Activated naive CD4-positive, alpha-beta T cell treated with anti-CD3 and anti-CD28 coated beads, Interleukin-2, amount 50 U/mL, for 16 hours (primary cell): ENCODE measurements around the gene NQO1.
"Not testable (repeated sequence)": the region's sequence is repeated elsewhere in the genome, so short reads cannot be mapped to it uniquely, and the experiment has no call there.

Source experiments
- DNase-seq: peaks from one replicate; pipeline ENCODE4 v3.0.0-alpha.2; 2020

The NQO1 gene

DNA sequence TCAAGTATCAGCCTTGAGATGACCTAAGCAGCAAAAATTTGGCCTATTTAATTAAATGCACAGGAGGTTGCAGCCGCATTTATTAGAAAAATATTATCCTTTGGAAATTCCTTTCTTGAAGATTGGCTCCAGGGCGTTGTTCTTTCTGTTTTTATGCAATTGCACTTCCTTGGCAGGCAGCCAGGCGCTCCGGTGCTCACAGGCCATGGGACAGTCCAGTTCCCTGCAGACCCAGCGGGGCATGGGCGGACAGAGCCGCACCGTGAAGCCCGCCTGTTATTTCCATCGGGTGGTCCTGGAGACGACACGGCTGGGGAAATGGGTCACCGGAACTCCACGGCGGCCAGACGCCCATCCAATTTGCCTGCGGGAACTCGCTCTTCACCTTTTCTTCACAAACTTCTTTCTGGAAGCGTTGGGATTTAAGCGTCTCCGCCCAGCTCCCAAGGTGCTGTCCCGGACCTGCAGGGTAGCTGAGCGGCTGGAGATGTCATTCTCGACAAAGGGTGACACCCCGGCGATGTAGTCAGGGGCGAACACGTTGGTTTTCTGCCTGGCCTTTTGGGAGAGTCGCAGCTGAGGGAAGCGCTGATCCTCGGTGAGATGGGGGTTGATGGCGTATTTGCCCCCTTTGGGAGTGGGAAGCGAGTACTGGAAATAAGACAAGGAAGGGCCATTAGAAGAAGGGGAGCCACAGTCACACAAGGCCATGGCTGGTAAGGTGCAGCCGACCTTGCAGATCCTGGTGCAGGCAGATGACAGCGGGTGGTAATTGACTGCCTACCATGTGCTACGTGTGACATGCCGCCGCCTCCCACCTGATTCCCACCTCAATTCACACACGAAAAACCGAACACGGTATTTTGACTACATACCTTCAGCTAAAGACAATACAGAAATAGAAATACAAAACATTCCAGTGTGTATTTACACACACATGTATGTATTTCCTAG lies 15.9 kb upstream of the NQO1 start:
- DNase-seq = no peak

DNA sequence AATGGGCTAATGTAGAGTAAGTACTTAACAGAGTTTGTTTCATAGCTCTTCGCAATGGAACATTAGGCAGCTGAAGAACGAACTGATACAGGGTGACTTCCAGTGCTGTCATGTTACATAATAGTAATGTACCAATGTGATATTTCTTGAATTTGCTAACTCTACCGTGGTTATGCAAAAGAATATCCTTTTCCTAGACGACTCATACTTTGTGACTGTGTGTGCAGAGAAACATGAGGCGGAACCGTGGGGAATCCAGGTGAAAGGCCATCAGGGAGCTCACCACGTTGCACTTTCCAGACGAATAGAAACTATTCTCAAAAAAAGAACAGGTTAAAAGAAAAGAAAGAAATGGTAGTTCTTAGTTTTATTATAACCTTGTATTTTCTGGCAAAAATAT lies 15.2 kb upstream of the NQO1 start:
- DNase-seq = no peak

DNA sequence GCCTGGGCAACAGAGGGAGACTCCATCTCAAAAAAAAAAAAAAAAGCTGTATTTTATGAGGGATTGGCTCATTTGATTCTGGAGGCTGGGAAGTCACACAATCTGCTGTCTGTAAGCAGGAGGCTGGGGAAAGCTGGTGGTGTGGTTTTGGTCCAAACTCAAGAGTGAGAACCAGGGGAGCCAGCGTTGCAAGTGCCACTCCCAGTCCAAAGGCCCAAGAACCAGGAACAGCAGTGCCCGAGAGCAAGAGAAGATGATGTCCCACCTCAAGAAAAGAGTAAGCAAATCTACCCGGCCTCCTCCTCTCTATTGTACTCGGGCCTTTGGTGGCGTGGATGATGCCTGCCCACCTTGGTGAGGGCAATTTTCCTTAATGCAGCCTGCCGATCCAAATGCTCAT lies 5.7 kb upstream of the NQO1 start:
- DNase-seq = no peak

DNA sequence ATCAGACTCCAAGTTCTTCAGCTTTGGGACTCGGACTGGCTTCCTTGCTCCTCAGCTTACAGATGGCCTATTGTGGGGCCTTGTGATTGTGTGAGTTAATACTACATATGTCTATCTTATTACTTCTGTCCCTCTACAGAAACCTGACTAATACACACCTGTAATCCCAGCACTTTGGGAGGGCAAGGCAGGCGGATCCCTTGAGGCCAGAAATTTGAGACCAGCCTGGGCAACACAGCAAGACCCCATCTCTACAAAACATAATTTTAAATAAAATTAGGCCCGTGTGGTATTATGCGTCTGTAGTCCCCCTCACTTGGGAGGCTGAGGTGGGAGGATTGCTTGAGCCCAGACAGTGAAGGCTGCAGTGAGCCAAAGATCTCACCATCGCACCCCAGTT lies 4.9 kb upstream of the NQO1 start:
- DNase-seq = not testable (repeated sequence)

DNA sequence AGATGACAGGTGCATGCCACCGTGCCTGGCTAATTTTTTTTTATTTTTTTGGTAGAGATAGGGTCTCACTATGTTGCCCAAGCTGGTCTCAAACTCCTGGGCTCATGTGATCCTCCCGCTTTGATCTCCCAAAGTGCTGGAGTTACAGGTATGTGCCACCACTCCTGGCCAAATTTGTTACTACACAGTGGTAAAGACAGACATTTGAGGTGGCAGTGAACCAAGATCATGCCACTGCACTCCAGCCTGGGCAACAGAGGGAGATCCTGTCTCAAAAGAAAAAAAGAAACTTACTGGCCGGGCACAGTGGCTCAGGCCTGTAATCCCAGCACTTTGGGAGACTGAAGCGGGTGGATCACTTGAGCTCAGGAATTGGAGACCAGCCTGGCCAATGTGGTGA lies 2.7 kb upstream of the NQO1 start:
- DNase-seq = not testable (repeated sequence)

DNA sequence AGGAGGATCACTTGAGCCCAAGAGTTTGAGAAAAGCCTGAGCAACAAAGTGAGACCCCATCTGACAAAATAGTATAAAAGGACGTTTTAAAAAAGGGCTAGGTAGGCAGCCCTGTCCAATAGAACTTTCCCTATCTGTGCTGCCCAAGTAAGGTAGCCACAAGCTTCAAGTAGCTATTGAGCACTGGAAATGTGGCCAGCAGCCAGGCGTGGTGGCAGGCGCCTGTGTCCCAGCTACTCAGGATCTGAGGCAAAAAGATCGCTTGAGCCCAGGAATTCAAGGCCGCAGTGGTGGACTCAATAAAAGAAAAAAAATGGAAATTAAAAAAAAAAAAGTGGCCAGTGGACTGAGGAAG lies 1.5 kb upstream of the NQO1 start:
- no peak for DNase-seq

DNA sequence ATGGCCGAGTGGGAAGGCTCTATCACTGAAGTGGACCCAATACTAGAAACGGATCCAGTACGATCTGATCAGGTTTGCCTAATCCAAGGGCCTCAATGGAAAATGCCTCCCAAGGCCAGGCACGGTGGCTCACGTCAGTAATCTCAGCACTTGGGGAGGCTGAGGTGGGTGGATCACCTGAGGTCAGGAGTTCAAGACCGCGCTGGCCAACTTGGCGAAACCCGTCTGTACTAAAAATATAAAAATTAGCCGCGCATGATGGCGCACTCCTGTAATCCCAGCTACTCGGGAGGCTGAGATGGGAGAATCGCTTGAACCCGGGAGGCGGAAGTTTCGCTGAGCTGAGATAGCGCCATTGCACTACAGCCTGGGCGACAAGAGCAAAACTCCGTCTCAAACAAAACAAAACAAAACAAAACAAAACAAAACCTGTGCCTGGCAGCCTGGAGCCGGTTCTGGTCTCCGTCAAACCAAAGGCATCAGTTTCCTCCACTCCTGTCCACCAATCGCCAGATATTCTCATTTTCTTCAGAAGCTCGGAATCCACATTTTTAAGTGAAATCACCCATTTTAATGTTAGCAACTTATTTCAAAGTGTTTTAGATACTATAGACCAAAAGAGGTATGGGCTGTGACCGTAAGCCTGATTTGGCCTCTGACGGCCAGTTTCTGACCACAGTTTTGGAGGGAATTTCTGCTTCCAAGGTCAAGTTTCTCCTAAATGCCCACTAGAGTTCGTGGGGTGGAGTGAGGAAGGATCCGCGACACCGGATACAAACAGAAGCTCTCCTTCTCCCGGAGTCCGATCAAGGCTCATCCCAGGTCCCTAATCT lies 664 bp downstream of the NQO1 start:
- DNase-seq = no peak

DNA sequence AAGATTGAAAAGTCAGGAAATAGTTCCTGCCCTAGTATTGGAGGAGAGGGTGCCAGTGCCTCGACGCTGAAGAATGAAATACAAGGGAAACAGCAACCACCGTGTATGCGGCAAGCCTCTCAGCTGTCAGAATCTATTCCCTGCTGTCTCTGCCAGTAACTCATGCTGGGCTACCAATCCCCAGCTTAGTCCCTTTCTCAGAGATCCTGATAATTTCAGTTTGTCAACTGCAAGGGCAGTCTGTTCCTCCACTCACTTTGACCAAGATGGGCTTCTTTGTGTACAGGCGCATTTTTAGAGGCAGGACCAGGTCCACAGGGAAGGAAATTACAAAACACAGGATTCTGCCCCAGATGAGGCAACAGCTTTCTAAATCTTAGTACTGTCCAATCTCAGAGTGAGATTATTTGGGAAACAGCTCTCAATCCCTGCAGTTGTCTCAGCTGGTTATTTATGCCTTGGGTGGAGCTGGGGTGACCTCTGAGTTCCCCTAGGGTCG lies 1.3 kb downstream of the NQO1 start:
- no peak for DNase-seq

DNA sequence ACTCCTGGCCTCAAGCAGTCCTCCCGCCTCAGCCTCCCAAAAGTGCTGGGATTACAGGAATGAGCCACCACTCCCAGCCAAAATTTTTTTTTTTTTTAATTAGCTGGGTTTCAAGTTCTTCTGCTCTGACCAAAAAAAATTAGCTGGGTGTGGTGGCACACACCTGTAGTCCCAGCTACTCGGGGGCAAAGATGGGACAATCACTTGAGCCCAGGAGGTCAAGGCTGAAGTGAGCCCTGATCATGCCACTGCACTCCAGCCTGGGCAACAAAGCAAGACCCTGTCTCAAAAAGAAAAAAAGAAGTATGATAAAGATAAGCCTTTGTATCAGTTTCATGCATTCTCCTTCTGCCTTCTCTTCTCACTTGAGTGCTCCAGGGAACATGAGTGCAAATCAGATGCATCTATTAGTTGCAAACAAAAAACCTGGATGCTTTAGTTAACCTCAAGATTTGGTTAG lies 1.9 kb downstream of the NQO1 start:
- no peak for DNase-seq

DNA sequence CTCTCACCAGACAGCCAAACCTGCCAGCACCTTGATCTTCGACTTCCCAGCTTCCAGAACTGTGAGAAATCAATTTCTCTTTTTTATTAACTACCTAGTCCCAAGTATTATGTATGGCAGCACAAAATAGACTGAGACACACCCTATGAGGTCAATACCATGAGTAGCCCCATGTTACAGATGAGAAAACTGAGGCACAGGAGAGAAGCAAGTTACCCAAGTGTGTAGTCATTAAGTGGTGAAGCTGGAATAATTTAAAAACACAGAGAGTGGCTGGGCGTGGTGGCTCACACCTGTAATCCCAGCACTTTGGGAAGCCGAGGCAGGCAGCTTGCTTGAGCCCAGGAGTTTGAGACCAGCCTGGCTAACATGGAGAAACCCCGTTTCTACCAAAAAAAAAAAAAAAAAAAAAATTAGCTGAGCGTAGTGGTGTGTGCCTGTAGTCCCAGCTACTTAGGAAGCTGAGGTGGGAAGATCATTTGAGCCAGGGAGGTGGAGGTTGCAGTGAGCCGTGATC lies 4.9 kb downstream of the NQO1 start:
- no peak for DNase-seq

DNA sequence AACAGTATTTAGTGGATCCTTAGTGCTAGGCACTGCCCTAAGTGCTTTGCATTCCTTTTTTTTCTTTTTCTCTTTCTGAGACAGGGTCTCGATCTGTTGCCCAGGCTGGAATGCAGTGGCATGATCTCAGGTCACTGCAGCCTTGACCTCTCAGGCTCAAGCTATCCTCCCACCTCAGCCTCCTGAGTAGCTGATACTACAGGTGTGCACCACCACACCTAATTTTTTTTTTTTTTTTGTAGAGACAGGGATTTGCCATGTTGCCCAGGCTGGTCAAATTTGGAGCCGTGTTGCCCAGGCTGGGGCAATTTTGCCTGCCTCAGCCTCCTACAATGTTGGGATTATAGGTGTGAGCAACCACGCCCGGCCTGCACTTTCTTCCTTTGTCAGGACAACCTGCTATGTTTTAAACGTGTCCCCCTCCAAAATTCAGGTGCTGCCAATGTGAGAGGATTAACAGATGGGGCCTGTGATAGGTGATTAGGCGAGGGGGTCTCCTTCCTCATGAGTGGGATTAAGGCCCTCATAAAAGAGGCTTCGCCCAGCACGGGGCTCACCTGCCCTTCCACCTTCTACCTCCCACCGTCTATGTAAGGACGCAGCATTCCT lies 5.4 kb downstream of the NQO1 start:
- no peak for DNase-seq

DNA sequence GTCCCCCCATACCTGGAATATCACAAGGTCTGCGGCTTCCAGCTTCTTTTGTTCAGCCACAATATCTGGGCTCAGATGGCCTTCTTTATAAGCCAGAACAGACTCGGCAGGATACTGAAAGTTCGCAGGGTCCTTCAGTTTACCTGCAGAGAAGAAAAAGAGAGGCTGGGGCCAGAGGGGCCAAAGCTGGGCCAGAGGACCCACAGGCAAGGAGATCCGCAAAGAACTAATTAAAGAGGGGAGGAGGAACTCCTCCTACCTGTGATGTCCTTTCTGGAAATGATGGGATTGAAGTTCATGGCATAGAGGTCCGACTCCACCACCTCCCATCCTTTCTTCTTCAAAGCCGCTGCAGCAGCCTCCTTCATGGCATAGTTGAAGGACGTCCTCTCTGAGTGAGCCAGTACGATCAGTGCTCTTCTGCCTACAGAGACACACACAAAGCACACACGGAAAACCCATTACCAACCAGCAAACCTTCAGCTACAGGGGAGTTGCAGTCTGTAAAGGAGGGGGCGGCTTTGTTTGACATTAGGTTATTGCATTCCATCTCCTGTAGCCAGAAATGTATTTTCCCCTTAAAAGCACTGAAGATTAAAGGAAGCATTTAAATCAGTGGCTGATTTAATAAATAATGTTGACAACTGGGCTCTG lies 8.1 kb downstream of the NQO1 start:
- DNase-seq = no peak

DNA sequence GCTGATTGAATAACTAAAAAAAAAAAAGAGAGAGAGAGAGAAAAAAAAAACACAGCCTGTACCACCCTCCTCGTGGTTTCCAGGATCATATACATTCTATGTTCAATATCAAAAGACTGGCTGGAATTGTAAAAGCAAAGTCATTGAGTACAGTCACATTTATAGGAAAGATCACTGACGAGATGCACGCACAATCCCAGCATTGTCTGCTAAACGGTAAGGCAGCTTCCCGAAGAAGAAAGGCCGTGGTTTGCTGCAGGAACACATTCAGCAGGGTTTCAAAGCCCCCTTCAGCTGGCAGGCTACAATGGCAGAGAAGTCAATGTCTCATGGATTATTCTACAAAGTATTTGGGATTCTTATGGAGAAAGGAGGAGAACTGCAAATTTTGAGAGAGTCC lies 9.3 kb downstream of the NQO1 start:
- DNase-seq = no peak

DNA sequence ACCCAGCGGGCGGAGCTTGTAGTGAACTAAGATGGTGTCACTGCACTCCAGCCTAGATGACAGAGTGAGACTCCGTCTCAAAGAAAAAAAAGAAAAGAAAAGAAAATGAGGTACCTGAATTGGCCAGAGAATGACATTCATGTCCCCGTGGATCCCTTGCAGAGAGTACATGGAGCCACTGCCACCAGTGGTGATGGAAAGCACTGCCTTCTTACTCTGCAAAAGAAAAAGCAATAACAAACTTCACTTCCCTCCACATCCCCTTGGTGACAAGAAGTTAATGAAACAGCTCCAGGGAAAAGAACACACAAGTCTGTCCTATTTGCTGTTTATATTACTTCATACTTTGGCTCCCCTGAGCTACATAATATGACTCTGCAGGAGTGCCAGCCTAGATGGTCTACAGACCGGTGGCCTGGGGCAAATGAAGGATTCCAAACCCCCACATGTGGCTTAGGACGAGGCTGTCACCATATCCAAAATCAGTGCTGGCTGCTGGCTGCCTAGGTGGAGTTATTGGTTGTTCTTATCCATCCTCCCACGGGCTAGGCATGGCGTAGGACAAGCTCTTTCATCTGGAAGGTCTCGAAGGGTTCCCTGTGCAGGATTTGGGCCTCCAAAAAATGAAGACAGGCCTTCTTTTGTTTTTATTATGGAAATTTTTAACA lies 13.3 kb downstream of the NQO1 start:
- DNase-seq = no peak

DNA sequence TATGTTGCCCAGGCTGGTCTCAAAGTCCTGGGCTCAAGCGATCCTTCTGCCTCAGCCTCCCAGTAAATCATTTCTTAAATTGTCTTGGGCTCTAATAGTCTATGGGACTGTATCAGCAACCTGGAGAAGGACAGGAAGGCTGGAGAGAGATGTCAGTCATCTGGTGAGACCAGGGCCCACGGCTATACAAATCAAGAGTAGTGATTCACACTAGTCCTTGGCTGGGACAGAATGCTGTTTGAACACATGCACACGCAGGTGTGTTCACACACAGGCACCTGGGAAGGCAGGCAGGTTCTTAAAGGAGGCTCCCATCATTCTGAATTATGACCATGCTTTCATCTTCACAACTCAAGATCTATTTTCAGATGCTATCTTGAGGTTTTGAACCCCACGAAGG lies 14.1 kb downstream of the NQO1 start:
- no peak for DNase-seq

DNA sequence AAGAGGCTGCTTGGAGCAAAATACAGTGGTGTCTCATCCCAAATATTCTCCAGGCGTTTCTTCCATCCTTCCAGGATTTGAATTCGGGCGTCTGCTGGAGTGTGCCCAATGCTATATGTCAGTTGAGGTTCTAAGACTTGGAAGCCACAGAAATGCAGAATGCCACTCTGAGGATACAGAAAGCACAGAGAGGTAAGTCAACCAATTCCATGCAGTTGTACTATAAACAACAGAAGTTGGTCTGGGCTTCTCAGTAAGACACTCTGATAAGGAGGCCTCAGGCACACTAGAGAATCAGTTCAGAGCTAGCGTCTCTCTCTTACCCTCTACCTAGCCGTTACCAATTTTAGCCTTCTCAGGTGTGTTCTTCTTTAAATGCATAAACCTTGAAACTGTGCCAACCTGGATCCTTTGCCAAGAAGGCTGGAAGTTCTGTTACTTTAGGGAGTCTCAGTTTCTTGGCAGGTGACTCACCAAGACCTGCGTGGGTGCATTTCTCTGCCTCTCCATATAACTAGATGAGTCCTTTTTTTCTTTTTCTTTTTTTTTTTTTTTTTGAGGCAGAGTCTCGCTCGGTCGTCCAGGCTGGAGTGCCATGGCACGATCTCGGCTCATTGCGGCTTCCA lies 15.1 kb downstream of the NQO1 start:
- DNase-seq = peak; percentile 19

DNA sequence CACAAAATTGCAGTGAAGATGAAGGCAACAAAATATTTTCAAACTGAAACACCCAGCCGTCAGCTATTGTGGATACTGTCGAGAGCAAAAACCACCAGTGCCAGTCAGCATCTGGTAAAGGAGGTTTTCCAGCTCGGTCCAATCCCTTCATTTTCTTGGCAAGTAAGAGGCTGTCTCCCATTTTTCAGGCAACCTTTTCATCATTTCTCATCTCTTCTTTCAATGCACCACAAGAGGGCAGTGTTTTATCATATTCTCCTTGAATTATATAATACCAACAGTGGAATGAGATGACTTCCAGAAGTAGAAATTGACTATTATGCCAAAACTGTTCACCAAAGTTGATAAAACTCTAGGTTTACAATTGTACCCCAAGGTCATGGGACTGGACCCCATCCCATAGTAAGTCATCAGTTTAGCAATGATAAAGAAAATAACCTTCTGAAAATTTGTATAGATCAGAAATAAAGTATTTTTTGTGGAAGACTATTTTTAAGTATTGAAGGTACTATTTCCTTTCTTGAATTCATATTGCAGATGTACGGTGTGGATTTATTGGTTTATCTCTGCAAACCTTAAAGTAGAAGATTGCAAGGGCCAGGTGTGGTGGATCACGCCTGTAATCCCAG lies 16.8 kb downstream of the NQO1 start:
- no peak for DNase-seq

DNA sequence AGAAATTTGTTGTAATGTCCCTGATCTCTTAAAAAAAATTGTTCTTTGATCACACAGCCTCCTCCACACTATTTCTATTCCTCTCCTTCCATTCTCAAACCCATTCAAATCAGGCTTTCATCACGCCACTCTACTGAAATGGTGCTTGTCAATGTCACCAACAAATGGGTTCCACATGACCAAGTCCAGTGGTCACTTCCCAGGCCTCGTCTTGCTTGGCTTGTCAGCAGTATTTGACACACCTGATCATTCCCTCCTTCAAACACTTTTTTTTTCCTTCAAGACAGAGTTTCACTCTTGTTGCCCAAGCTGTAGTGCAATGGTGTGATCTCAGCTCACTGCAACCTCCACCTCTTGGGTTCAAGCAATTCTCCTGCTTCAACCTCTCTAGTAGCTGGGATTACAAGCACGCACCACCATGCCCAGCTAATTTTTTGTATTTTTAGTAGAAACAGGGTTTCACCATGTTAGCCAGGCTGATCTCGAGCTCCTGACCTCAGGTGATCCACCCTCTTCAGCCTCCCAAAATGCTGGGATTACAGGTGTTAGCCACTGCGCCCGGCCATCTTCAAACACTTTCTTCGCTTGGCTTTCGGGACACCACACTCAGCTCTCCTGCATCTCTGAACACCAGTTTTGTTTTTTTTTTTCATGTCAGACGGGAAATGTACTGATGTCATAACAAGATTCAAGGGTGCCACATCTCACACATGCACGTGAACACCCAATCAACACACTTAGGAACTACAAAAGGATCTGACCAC lies 18.3 kb downstream of the NQO1 start:
- no peak for DNase-seq

DNA sequence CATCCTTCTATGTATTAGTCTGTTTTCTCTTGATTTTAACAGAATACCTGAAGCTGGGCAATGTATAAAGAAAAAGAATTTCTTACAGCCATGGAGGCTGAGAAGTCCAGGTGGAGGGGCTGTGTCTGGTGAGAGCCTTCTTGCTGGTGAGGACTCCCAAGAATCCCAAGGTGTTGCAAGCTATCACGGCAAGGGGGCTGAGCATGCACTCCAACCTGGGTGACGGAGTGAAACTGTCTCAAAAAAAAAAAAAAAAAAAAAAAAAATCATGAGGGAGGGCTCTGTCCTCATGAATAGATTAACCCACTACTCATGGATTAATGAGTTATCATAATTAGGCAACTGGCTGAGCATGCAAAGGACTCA lies 19.4 kb downstream of the NQO1 start:
- no peak for DNase-seq

DNA sequence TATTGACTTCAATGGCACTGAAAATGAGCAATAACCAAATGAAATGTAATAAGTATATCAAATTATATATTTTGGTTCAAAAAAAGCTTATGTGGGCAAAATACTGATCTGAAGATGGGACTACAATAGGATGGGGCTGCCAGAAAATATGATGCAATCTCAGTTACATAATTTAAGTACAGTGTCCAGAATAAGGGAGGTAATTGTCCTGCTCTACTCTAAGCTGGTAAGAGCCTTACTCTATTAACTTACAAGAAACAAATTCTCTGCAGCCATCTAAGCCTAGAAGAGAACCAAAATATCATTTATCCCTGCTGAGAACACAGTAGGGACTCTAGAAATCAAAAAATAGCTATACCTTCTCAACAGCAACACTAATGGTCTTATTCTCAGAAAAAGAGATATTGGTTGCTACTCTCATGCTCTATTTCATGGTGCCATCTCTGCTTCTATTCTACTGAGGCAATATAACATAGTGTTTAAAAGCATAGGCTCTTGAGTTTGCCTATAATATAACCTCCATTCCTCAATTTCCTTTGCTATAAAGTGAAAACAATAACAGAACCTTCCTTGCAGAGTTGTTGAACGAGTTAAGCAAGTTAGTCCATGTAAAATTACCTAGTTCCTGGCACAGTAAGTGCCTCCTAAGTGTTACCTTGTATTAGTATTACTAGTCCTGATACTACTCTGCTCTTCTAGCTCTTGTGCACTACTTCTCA lies 19.9 kb downstream of the NQO1 start:
- no peak for DNase-seq
